Psoas muscle (tissue), 8 donors: Measurements from ENCODE around the gene PITPNC1. TPM values are rescaled to one million over a fixed set of nuclear protein-coding genes. Genes with fewer than 3 reads are reported as not detected.
"Not testable (repeated sequence)": the region's sequence is repeated elsewhere in the genome, so short reads cannot be mapped to it uniquely, and the experiment has no call there.

Source experiments
- ATAC-seq, 4 donors: fragments of 200-7000 bp; cut with Tn5 transposase; one replicate each; pipeline ENCODE4 v1.9.1; 2020; ENCODE audit warnings: moderate library complexity in 3 of 4, mild to moderate bottlenecking in 2 of 4
- DNase-seq, 2 donors: peaks; one replicate each; pipeline ENCODE4 v3.0.0-alpha.2; 2020
- H3K27ac ChIP-seq: fragments of 200-600 bp; one replicate; pipeline ENCODE4 v1.8.0; 2022
- H3K27me3 ChIP-seq, 3 donors: fragments of 200-600 bp in 1 of 3; one replicate each; pipeline versions ENCODE4 v1.6.1 to v1.8.0; 2013 to 2022; ENCODE audit warnings: low read length in 2 of 3, mild to moderate bottlenecking in 2 of 3, moderate library complexity in 1 of 3; ENCODE audit not compliant: insufficient read depth in 3 of 3
- H3K36me3 ChIP-seq, 2 donors: fragments of 200-600 bp in 1 of 2; one replicate each; pipeline versions ENCODE4 v1.6.1 to v1.8.0; 2013 to 2022; ENCODE audit warnings: low read depth in 1 of 2, mild to moderate bottlenecking in 1 of 2, moderate library complexity in 1 of 2; ENCODE audit not compliant: insufficient read depth in 1 of 2
- H3K4me1 ChIP-seq: fragments of 200-600 bp; one replicate; pipeline ENCODE4 v1.8.0; 2022
- H3K4me3 ChIP-seq: fragments of 200-600 bp; one replicate; pipeline ENCODE4 v1.8.0; 2022; ENCODE audit warnings: mild to moderate bottlenecking
- H3K9me3 ChIP-seq: fragments of 200-600 bp; one replicate; pipeline ENCODE4 v1.8.0; 2022
- WGBS, 3 donors: extraction: QIAGEN DNeasy Blood & Tissue Kit; methylation state at CpG; one replicate each; pipeline versions ENCODE4 v1.1.6 to v1.1.7; 2013; 5-methylcytosine and 5-hydroxymethylcytosine counted together
- intact Hi-C, 2 donors: fragments of 100-400 bp; cut with DNase I; formaldehyde crosslinking; loops; one replicate each; pipeline versions ENCODE4 v1.11.0 to v1.14.2; 2022
- polyA plus RNA-seq, 3 donors: library from polyadenylated mRNA; stranded (reverse); fragments of 200-250 nt; gene quantifications; one replicate each; pipeline ENCODE4 v1.2.3, GENCODE V29; 2013
- total RNA-seq, 4 donors: library from RNA; stranded (reverse); fragmentation: NEBNext Ultra II Directional in 2 of 4; extraction: Animal tissue kit (Norgen Biotek cat#: 25700) in 2 of 4; gene quantifications; one replicate each; pipeline versions ENCODE4 v1.2.1 to v1.2.4, GENCODE V29; 2021 to 2023
- TF ChIP-seq, protein P1 (sequence below): fragments of 200-600 bp; IDR thresholded peaks from one replicate; pipeline ENCODE4 v1.8.0; 2022; ENCODE audit warnings: antibody characterized with exemption
- donor health status: healthy with polysubstance abuse.
- donor health status: DM: no; HTN: no; CAD: no; lungs with moderate emphysema.
- donor health status: Bipolar disorder and iron deficiency.
- donor health status: healthy.
- donor health status: DM: yes; HTN: yes; CAD: no.
- donor health status: DM: no; HTN: no; CAD: no.
- donor health status: DM: no; HTN: no; CAD: no.
- donor health status: DM: yes; HTN: yes; CAD: no.

Gene PITPNC1
- total and polyA plus RNA-seq, 7 donors = 4.4 to 54.7 (median 6.6) TPM

- H3K27ac ChIP-seq = no peak overlapping the region
- TF ChIP-seq, protein P1, sequence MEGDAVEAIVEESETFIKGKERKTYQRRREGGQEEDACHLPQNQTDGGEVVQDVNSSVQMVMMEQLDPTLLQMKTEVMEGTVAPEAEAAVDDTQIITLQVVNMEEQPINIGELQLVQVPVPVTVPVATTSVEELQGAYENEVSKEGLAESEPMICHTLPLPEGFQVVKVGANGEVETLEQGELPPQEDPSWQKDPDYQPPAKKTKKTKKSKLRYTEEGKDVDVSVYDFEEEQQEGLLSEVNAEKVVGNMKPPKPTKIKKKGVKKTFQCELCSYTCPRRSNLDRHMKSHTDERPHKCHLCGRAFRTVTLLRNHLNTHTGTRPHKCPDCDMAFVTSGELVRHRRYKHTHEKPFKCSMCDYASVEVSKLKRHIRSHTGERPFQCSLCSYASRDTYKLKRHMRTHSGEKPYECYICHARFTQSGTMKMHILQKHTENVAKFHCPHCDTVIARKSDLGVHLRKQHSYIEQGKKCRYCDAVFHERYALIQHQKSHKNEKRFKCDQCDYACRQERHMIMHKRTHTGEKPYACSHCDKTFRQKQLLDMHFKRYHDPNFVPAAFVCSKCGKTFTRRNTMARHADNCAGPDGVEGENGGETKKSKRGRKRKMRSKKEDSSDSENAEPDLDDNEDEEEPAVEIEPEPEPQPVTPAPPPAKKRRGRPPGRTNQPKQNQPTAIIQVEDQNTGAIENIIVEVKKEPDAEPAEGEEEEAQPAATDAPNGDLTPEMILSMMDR = no peak
- DNase-seq = no peak
- H3K27me3 ChIP-seq = no peaks in the 10 kb centered on the region
- peaks cover 8% of the 10 kb centered on the region for H3K4me1 ChIP-seq
- intact Hi-C loops = no loop called here
- peaks cover 0 to 2% of the 10 kb centered on the region in 2 donors for H3K36me3 ChIP-seq
- WGBS, 3 donors = 93 to 96% (median 93%) methylated on average over 16 of the region's 16 CpGs
- no peak for ATAC-seq
- no peak overlapping the region for H3K4me3 ChIP-seq
- no peaks in the 10 kb centered on the region for H3K9me3 ChIP-seq
Measured at GRCh38 chr17:67401598-67402504, 24.8 kb downstream of the PITPNC1 start.

GRCh38 chr17:67403065-67403464, 26.0 kb downstream of the PITPNC1 start:
- TF ChIP-seq, protein P1 = no peak
- Histone ChIP-seq H3K27me3 (no peaks in the 10 kb centered on the region), H3K4me3 (no peak overlapping the region), H3K36me3 (peaks cover 0 to 2% of the 10 kb centered on the region in 2 donors), H3K27ac (no peak overlapping the region), H3K4me1 (peaks cover 8% of the 10 kb centered on the region), H3K9me3 (no peaks in the 10 kb centered on the region)
- no peak for ATAC-seq
- intact Hi-C loops = no loop called here
- WGBS, 3 donors = 89 to 93% (median 90%) methylated on average over 2 of the region's 2 CpGs
- no peak for DNase-seq

GRCh38 chr17:67403483-67403882, 26.4 kb downstream of the PITPNC1 start:
- WGBS, 3 donors = 81 to 82% (median 82%) methylated on average over 6 of the region's 6 CpGs
- Histone ChIP-seq H3K4me3 (no peak overlapping the region), H3K4me1 (peaks cover 8% of the 10 kb centered on the region), H3K27ac (no peak overlapping the region), H3K36me3 (peaks cover 0 to under 1% of the 10 kb centered on the region in 2 donors), H3K9me3 (no peaks in the 10 kb centered on the region), H3K27me3 (no peaks in the 10 kb centered on the region)
- no peak for DNase-seq
- intact Hi-C loops = no loop called here
- no peak for ATAC-seq
- TF ChIP-seq, protein P1 = no peak

- H3K4me3 ChIP-seq, H3K9me3 ChIP-seq, H3K27ac ChIP-seq, H3K4me1 ChIP-seq, H3K27me3 ChIP-seq, ATAC-seq, DNase-seq, H3K36me3 ChIP-seq, intact Hi-C loops: not testable (repeated sequence)
- 59 to 82% (median 69%) methylated on average over 3 of the region's 3 CpGs for WGBS, 3 donors
Measured at GRCh38 chr17:67408455-67408830, 31.4 kb downstream of the PITPNC1 start.

- DNase-seq = no peak
- Histone ChIP-seq H3K9me3 (no peaks in the 10 kb centered on the region), H3K36me3 (no peaks in the 10 kb centered on the region), H3K27ac (no peak overlapping the region), H3K27me3 (no peaks in the 10 kb centered on the region), H3K4me3 (no peak overlapping the region), H3K4me1 (no peaks in the 10 kb centered on the region)
- no peak for ATAC-seq
- TF ChIP-seq, protein P1 = no peak
- intact Hi-C loops = no loop called here
- WGBS, 3 donors = 88 to 93% (median 91%) methylated on average over 4 of the region's 4 CpGs
Measured at GRCh38 chr17:67411397-67411796, 34.3 kb downstream of the PITPNC1 start.
